K562 (cell line): ENCODE data around the gene USP48. TPM values are rescaled to one million over a fixed set of nuclear protein-coding genes. Genes with fewer than 3 reads are reported as not detected.

Experiments used
- ATAC-seq: fragments of 200-7000 bp; cut with Tn5 transposase; 3 replicates; pipeline ENCODE4 v1.9.1; 2020; ENCODE audit warnings: moderate library complexity
- BruUV-seq: library from RNA; stranded (reverse); fragments of 400-500 nt; replicated peaks from 2 replicates; lab custom pipeline; 2021; lab: Mats Ljungman, UMichigan
- CTCF ChIA-PET: fragments of 300-600 bp; formaldehyde crosslinking; extraction: SDS; loops from one replicate; lab custom pipeline; 2021; ENCODE audit warnings: low intra/inter-chr PET ratio; lab: Yijun Ruan, JAX
- POLR2A ChIA-PET: fragments of 300-600, 350-650 bp; sonication (Branson Sonifier 250); formaldehyde crosslinking; extraction: SDS; loops from one replicate; lab custom pipeline; 2021; ENCODE audit warnings: antibody characterized with exemption, inconsistent platforms; lab: Yijun Ruan, JAX
- DNase-seq, 4 experiments: peaks; one replicate each; pipeline versions ENCODE4 v3.0.0 to v3.0.0-alpha.2; 2011 to 2018; ENCODE audit warnings: low spot score in 3 of 4, mixed read lengths in 3 of 4; ENCODE audit errors: extremely low read depth in 1 of 4
- FAIRE-seq: peaks from 2 replicates; lab custom pipeline; 2011; peaks lifted over from hg19 to GRCh38; lab: Jason Lieb, UNC
- H2AFZ ChIP-seq: 2 replicates; pipeline ENCODE4 v1.6.0; 2011; ENCODE audit warnings: low read depth, low read length, control low read depth, inconsistent platforms
- H3K27ac ChIP-seq: fragments of 200-600 bp; 3 replicates; pipeline ENCODE4 v1.8.0; 2011; ENCODE audit warnings: low read depth, mild to moderate bottlenecking, control low read depth, inconsistent platforms, low read length, moderate library complexity, mixed read lengths; ENCODE audit errors: extremely low read depth
- H3K27me3 ChIP-seq, 2 experiments: fragments of 300-600 bp in 1 of 2; 2 replicates in 1 of 2; 3 replicates in 1 of 2; pipeline versions ENCODE4 v1.6.0 to v1.8.0; 2011; ENCODE audit warnings: inconsistent platforms in 2 of 2, low read length in 2 of 2, mild to moderate bottlenecking in 1 of 2, mixed read lengths in 1 of 2, moderate library complexity in 1 of 2; ENCODE audit not compliant: control insufficient read depth in 2 of 2, insufficient read depth in 2 of 2
- H3K36me3 ChIP-seq: fragments of 300-600 bp; 3 replicates; pipeline ENCODE4 v1.8.0; 2011; ENCODE audit warnings: mild to moderate bottlenecking, low read length, inconsistent platforms; ENCODE audit not compliant: control insufficient read depth, insufficient read depth
- H3K4me1 ChIP-seq, 2 experiments: fragments of 200-600 bp in 1 of 2; replicated peaks in 1 of 2; 2 replicates in 1 of 2; 3 replicates in 1 of 2; pipeline versions ENCODE4 v1.5.1 to v1.8.0; 2011; ENCODE audit warnings: inconsistent platforms in 2 of 2, low read length in 2 of 2, mild to moderate bottlenecking in 1 of 2, mixed read lengths in 1 of 2, moderate library complexity in 1 of 2; ENCODE audit not compliant: control insufficient read depth in 2 of 2, insufficient read depth in 2 of 2
- H3K4me2 ChIP-seq: 2 replicates; pipeline ENCODE4 v1.6.1; 2011; ENCODE audit warnings: low read length, control low read depth, inconsistent platforms, mixed read lengths; ENCODE audit not compliant: insufficient read depth
- H3K4me3 ChIP-seq: fragments of 200-600 bp; sonication (generic), shearing (Covaris generic); 2 replicates; pipeline ENCODE4 v1.5.1; 2016; ENCODE audit warnings: control low read depth, inconsistent platforms
- H3K79me2 ChIP-seq: fragments of 200-600 bp; 3 replicates; pipeline ENCODE4 v1.8.0; 2011; ENCODE audit warnings: low read length, inconsistent platforms; ENCODE audit not compliant: control insufficient read depth, insufficient read depth
- H3K9ac ChIP-seq, 2 experiments: 2 replicates each; pipeline versions ENCODE4 v1.6.0 to v1.6.1; 2011; ENCODE audit warnings: low read depth in 2 of 2, low read length in 2 of 2, control low read depth in 1 of 2, inconsistent platforms in 1 of 2, mild to moderate bottlenecking in 1 of 2, mixed read lengths in 1 of 2; ENCODE audit not compliant: insufficient read depth in 1 of 2
- H3K9me1 ChIP-seq: one replicate; pipeline ENCODE4 v1.6.0; 2011; ENCODE audit warnings: inconsistent platforms, mild to moderate bottlenecking, low read length, moderate library complexity; ENCODE audit not compliant: control insufficient read depth, insufficient read depth
- H3K9me3 ChIP-seq: replicated peaks from 2 replicates; pipeline ENCODE4 v1.5.1; 2011; ENCODE audit warnings: low read depth, low read length, inconsistent platforms; ENCODE audit not compliant: control insufficient read depth, insufficient read depth
- H4K20me1 ChIP-seq: replicated peaks from 2 replicates; pipeline ENCODE4 v1.6.1; 2011; ENCODE audit warnings: low read length, inconsistent platforms, mixed read lengths; ENCODE audit not compliant: control insufficient read depth, insufficient read depth
- BRD4 ChIP-seq: fragments of 200-600 bp; sonication (generic); IDR thresholded peaks from 2 replicates; pipeline ENCODE4 v1.6.1; 2017; ENCODE audit warnings: inconsistent platforms
- DPF2 ChIP-seq: fragments of 450-650 bp; IDR thresholded peaks from 2 replicates; pipeline ENCODE4 v1.6.1; 2016
- ELF2 ChIP-seq: fragments of 250-450 bp; sonication (Bioruptor Pico); IDR thresholded peaks from 2 replicates; pipeline ENCODE4 v1.5.0; 2021; ENCODE audit warnings: mild to moderate bottlenecking
- FOXK2 ChIP-seq, 2 experiments: fragments of 450-650 bp; IDR thresholded peaks in 1 of 2; conservative IDR thresholded peaks in 1 of 2; 2 replicates each; pipeline ENCODE4 v1.6.1; 2016; ENCODE audit warnings: low read depth in 2 of 2, mild to moderate bottlenecking in 1 of 2
- KDM1A ChIP-seq, 2 experiments: fragments of 450-650 bp; IDR thresholded peaks; 2 replicates each; pipeline ENCODE4 v1.6.1; 2016; ENCODE audit warnings: mild to moderate bottlenecking in 2 of 2
- POLR2AphosphoS2 ChIP-seq: IDR thresholded peaks from 2 replicates; pipeline ENCODE4 v1.6.1; 2012; ENCODE audit warnings: low read length, improper control_type of control experiment
- POLR2H ChIP-seq: IDR thresholded peaks from 2 replicates; pipeline ENCODE4 v1.6.1; 2016; ENCODE audit warnings: missing genetic modification characterization, low read depth, mild to moderate bottlenecking, control low read depth, missing compliant biosample characterization, moderate library complexity
- RBFOX2 ChIP-seq: fragments of 200-400 bp; formaldehyde crosslinking; IDR thresholded peaks from 2 replicates; pipeline ENCODE4 v1.6.1; 2017; ENCODE audit warnings: low read depth, mild to moderate bottlenecking, low read length, moderate library complexity
- RNF2 ChIP-seq: sonication (generic); IDR thresholded peaks from 2 replicates; pipeline ENCODE4 v1.6.1; 2016
- SRSF1 ChIP-seq: fragments of 200-400 bp; formaldehyde crosslinking; IDR thresholded peaks from 2 replicates; pipeline ENCODE4 v1.6.1; 2017; ENCODE audit warnings: mild to moderate bottlenecking, low read depth, low read length, moderate library complexity
- TEAD4 ChIP-seq, 2 experiments: sonication (generic) in 1 of 2; formaldehyde crosslinking in 1 of 2; IDR thresholded peaks; 2 replicates each; pipeline versions ENCODE4 v1.6.1 to v1.8.0; 2012 to 2022; ENCODE audit warnings: borderline replicate concordance in 1 of 2, inconsistent platforms in 1 of 2, low read length in 1 of 2, mild to moderate bottlenecking in 1 of 2, missing genetic modification reagents in 1 of 2
- WGBS: fragments of 100-300 bp; shearing (Covaris generic); methylation state at CpG from one replicate; pipeline ENCODE4 v1.1.6; 2016; ENCODE audit warnings: low coverage, mixed read lengths; ENCODE audit not compliant: insufficient coverage; ENCODE audit errors: missing lambda C conversion rate; 5-methylcytosine and 5-hydroxymethylcytosine counted together
- in situ Hi-C: fragments of 300-500 bp; cut with MboI; formaldehyde crosslinking; loops from 4 replicates; pipeline ENCODE4 v1.15.0; 2018; ENCODE audit warnings: inconsistent platforms, mixed read lengths
- intact Hi-C: fragments of 100-400 bp; cut with micrococcal nuclease; formaldehyde crosslinking; loops from 2 replicates; pipeline ENCODE4 v1.14.2; 2022
- polyA plus RNA-seq, 8 experiments: library from polyadenylated mRNA; depleted of rRNA in 4 of 8; stranded (reverse) in 5 of 8; unstranded in 3 of 8; fragments of >200 nt; fragmentation: Nextera tagmentation in 2 of 8; fragmentation: Illumina TruSeq in 1 of 8; extraction: Ambion mirVana in 2 of 8; extraction: Trizol in 1 of 8; gene quantifications; 2 replicates each; pipeline versions ENCODE4 v1.2.1 to v1.2.3, GENCODE V29; 2011 to 2014; ENCODE audit warnings: inconsistent platforms in 1 of 8, missing spikeins in 1 of 8
- total RNA-seq, 7 experiments: library from RNA; depleted of rRNA in 6 of 7; stranded (reverse); fragments of >200 nt in 6 of 7; fragmentation: Illumina TruSeq in 2 of 7; extraction: Trizol in 2 of 7; gene quantifications; 2 replicates each; pipeline versions ENCODE4 v1.2.1 to v1.2.3, GENCODE V29; 2011 to 2021; ENCODE audit warnings: low replicate concordance in 1 of 7
- TF ChIP-seq, protein P1 (sequence below): fragments of 250-450 bp; sonication (Bioruptor Pico); IDR thresholded peaks from 2 replicates; pipeline ENCODE4 v1.6.1; 2021; ENCODE audit warnings: mild to moderate bottlenecking
- TF ChIP-seq, protein P2 (sequence below): fragments of 200-400 bp; formaldehyde crosslinking; IDR thresholded peaks from 2 replicates; pipeline ENCODE4 v1.6.1; 2017; ENCODE audit warnings: mild to moderate bottlenecking, low read depth, low read length, moderate library complexity

The USP48 gene
- total and polyA plus RNA-seq, 9 of the 15 experiments (the other 6 are each of a cell fraction or from before 2014, with no cell fraction given) = 23.3 to 123 (median 106) TPM

DNA sequence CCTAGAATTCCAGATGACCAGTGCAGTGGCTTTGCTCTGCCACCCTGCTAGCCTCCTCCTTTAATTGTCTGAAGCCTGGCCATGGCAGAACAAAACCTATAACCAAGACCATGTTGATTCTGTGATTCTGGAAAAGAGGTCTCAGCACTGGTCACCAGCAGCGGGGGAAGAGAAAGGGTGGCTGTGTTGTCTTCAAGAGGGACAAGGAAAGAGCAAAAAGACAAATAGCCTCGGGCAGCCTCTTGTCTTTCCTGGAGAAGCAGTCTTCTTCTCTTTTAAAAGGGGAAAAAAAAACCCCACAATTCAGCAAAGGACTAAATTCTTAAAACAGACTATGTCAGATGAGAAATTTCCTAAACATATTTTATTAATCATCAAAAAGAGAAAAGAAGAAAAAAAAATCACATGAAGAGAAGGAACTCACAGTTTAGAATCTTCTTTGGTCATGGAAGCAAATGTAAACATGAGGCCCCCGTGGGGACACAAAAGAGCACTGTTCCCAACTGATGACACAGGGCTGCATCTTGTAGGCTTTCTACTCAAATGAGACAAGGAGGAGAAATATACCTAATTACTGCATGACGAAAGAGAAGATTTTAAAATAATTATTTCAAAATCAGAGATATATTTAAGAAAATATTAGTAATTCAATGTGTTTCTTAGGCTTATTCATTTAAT is 77.5 kb downstream of the USP48 start:
- Histone ChIP-seq H3K9me1 (no peaks in the 10 kb centered on the region), H3K36me3 (peaks cover 91% of the 10 kb centered on the region), H3K4me3 (no peak overlapping the region), H4K20me1 (no peaks in the 10 kb centered on the region), H3K4me1 (peaks cover 0 to 16% of the 10 kb centered on the region in 2 experiments; a peak in 2 of 5 replicates), H3K9me3 (no peaks in the 10 kb centered on the region), H3K9ac (no peak overlapping the region), H3K27ac (peak overlapping the region; percentile 6; the same call in 1 of the 3 replicates), H3K79me2 (peaks cover 22% of the 10 kb centered on the region; the same call in 1 of the 3 replicates), H2AFZ (no peak overlapping the region), H3K27me3 (no peaks in the 10 kb centered on the region), H3K4me2 (no peak overlapping the region)
- no peak for ATAC-seq
- DNase-seq = no peak
- TF ChIP-seq ELF2 (no peak), SRSF1 (no peak), RBFOX2 (no peak), TEAD4 (IDR thresholded peaks at IDR 0.05; ENCODE audit: low read length) (no peak), TEAD4 (CRISPR knock-in tag; IDR thresholded peaks at IDR 0.05; ENCODE audit: borderline replicate concordance) (no peak), FOXK2 (conservative IDR thresholded peaks at IDR 0.05 in 1 of 2, IDR thresholded peaks at IDR 0.05 in 1 of 2; ENCODE audit: low read depth in 2 of 2) (peak; percentile 33 to 58; a peak in 2 of 4 replicates), RNF2 (no peak), KDM1A (IDR thresholded peaks at IDR 0.05) (no peak), DPF2 (no peak), POLR2AphosphoS2 (no peak), BRD4 (no peak), POLR2H (tag) (peak; percentile 43; the same call in 1 of the 2 replicates)
- TF ChIP-seq, protein P1, sequence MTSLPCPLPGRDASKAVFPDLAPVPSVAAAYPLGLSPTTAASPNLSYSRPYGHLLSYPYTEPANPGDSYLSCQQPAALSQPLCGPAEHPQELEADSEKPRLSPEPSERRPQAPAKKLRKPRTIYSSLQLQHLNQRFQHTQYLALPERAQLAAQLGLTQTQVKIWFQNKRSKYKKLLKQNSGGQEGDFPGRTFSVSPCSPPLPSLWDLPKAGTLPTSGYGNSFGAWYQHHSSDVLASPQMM (CRISPR knock-in tag) = no peak
- TF ChIP-seq, protein P2, sequence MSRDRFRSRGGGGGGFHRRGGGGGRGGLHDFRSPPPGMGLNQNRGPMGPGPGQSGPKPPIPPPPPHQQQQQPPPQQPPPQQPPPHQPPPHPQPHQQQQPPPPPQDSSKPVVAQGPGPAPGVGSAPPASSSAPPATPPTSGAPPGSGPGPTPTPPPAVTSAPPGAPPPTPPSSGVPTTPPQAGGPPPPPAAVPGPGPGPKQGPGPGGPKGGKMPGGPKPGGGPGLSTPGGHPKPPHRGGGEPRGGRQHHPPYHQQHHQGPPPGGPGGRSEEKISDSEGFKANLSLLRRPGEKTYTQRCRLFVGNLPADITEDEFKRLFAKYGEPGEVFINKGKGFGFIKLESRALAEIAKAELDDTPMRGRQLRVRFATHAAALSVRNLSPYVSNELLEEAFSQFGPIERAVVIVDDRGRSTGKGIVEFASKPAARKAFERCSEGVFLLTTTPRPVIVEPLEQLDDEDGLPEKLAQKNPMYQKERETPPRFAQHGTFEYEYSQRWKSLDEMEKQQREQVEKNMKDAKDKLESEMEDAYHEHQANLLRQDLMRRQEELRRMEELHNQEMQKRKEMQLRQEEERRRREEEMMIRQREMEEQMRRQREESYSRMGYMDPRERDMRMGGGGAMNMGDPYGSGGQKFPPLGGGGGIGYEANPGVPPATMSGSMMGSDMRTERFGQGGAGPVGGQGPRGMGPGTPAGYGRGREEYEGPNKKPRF = no peak
- in situ Hi-C loops (no loop called here), intact Hi-C loops (no loop called here)
- ChIA-PET CTCF (no interaction called here), POLR2A (interaction anchor here (0.8 to 2.3 kb wide), 2 partner anchors 9 to 10 kb away, joined by 4 to 9 read pairs; no protein-coding TSS in a partner anchor)
- BruUV-seq = no TSS peak
- FAIRE-seq = no peak
- WGBS = 85% methylated on average over 4 of the region's 4 CpGs
